HTR-8/SVneo (cell line): Measurements from ENCODE around the gene GPBP1.
"Not testable (repeated sequence)": the region's sequence is repeated elsewhere in the genome, so short reads cannot be mapped to it uniquely, and the experiment has no call there.

Source experiments
- DNase-seq: peaks from one replicate; pipeline ENCODE4 v3.0.0; 2011; ENCODE audit warnings: low spot score, mixed read lengths; ENCODE audit not compliant: insufficient read length
- FAIRE-seq: peaks from 2 replicates; lab custom pipeline; 2011; peaks lifted over from hg19 to GRCh38; lab: Jason Lieb, UNC

The GPBP1 gene

DNA sequence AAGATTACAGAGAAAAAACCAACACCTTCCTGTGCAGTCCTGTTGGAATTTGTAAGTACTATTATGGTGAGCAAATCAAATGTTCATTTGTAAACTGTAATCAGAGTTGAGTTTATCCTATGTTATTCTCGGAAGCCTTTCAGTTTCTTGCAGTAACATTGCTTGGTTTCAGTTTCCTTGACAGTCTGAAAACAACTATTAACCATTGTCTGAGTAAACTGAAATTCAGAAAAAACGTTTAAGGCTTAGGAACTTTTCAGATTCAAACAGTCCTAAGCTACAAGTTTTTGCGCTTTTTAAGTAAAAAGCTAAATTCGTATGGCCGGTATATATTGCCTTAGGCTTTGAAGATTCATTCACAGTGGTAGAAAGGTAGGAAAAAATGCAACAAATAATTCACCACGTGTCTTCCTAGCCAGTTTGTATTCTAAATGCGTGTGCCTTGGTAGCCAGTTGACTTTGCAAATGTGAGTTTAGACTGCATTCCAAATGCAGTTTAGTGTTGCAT, 2.5 kb downstream of the GPBP1 start:
- no peak for FAIRE-seq
- DNase-seq = no peak

DNA sequence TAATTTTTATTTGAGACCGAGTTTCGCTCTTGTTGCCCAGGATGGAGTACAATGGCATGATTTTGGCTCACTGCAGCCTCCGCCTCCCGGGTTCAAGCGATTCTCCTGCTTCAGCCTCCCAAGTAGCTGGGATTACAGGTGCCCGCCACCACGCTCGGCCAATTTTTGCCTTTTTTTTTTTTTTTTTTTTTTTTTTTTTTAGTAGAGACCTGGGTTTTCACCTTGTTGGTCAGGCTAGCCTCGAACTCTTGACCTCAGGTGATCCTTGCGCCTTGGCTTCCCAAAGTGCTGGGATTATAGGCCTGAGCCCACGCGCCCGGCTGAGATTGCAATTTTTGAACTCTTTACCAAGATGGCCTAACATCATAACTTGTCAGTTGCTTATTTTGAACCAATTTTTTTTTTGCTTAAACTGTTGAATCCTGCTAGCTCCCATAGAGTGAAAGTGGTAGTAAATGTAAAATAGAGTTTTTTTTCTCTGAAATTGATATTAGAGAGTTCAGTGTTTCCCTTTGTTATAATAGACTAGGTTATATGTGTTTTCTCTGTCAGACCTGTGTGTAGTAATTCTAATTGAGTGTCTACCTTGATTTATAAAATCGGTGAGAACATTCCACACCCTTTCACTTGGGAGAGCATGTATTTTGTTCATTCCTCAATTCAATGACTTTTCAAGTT, 3.8 kb downstream of the GPBP1 start:
- FAIRE-seq (no peak), DNase-seq (no peak)

DNA sequence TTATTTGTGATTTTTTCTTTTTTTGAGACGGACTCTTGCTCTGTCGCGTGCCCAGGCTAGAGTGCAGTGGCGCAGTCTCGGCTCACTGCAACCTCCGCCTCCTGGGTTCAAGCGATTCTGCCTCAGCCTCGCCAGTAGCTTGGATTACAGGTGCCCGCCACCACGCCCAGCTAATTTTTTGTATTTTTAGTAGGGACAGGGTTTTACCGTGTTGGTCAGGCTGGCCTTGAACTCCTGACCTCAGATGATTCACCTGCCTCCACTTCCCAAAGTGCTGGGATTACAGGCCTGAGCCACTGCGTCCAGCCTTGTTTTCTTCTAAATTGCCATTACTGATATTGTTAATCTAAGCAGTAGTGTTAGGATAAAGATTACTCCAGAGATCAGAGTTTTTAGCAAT, 4.4 kb downstream of the GPBP1 start:
- not testable (repeated sequence) for FAIRE-seq

DNA sequence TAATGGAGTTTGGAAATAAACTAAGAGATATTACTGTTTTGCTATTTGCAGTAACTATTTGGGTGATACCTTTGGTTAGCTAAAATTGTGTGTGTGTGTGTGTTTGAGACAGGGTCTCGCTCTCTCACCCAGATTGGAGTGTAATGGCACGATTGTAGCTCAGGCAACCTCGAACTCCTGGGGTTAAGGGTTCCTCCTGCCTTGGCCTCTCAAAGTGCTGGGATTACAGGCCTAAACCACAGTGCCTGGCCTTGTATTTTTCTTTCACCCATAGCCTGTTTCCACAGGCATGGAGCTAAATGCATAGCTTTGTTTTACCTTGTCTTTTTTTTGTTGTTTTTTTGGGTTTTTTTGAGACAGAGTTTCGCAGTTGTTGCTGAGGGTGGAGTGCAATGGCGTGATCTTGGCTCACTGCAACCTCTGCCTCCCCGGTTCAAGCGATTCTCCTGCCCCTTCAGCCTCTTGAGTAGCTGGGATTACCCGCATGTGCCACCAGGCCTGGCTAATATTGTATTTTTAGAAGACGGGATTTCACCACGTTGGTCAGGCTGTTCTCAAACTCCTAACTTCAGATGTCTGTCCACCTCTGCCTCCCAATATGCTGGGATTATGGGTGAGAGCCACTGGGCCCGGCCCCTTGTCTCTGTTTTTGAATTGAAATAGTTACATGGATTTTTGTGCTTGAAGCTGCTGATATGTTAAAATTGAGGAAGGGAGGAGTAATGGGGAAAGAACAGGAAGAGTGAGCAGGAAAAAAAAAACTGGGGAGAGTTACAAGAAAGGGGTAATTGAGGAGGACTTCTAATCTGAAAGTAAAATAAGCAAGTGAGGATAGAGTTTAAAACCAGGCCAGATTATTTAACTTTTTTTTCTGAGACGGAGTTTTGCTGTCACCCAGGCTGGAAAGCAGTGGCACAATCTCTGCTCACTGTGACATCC, 5.7 kb downstream of the GPBP1 start:
- DNase-seq (no peak), FAIRE-seq (no peak)

More for the DNA sequence above, 4.4 kb downstream of the GPBP1 start:
- not testable (repeated sequence) for DNase-seq

DNA sequence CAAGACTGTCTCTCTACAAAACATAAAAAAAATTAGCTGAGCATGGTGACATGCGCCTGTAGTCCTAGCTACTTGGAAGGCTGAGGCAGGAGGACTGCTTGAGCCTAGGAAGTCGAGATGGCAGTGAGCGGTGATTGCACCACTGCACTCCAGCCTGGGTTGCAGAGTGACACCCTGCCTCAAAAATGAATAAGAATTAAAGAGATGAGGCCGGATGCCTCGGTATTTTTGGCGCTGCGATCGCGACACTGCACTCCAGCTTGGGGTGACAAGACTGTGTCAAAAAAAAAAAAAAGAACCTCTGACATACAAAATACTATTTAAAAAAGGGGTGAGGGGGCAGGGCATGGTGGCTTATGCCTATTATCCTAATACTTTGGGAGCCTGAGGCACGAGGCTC, 7.3 kb downstream of the GPBP1 start:
- FAIRE-seq (no peak), DNase-seq (no peak)

DNA sequence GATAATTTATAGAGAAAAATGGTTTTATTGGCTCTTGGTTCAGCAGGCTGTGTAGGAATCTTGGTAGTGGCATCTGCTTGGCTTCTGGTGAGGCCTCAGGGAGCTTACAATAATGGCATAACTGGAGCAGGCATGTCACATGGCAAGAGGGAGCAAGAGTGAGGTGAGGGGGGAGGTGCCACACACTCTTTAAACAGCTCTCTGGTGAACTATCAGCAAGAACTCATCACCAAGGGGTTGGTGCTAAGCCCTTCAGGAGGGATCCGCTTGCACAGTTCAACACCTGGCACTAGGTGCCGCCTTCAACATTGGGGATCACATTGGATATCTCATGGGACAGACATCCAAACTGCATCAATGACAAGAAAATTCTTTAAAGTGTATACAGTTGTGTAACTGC, 10.5 kb downstream of the GPBP1 start:
- DNase-seq (no peak), FAIRE-seq (no peak)

DNA sequence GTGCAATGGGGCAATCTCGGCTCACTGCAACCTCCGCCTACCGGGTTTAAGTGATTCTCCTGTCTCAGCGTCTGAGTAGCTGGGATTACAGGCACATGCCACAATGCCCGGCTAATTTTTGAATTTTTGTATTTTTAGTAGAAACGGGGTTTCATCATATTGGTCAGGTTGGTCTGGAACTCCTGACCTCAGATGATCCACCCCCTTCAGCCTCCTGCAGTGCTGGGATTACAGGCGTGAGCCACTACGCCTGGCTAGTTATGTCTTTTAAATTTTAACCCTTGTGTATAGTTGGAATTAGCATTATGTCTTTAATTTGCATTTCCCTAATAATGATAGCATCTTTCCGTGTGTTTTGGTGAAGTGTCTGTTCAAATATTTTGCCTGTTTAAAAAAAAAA, 11.5 kb downstream of the GPBP1 start:
- DNase-seq = no peak
- no peak for FAIRE-seq

DNA sequence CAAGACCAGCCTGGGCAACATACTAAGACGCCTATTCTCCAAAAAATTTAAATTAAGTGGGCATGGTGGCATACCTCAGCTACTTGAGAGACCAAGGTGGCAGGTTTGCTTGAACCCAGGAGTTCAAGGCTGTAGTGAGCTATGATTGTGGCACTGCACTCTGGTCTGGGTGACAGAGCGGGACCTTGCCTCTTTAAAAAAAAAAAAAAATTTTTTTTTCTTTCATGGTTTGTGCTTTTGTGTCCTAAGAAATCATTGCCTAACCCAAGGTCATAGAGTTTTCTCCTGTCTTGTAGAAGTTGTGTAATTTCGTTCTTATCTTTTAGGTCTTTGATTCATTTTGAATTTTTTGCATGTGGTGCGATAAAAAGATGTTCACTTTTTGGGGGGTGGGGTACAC, 12.3 kb downstream of the GPBP1 start:
- DNase-seq (no peak), FAIRE-seq (no peak)

DNA sequence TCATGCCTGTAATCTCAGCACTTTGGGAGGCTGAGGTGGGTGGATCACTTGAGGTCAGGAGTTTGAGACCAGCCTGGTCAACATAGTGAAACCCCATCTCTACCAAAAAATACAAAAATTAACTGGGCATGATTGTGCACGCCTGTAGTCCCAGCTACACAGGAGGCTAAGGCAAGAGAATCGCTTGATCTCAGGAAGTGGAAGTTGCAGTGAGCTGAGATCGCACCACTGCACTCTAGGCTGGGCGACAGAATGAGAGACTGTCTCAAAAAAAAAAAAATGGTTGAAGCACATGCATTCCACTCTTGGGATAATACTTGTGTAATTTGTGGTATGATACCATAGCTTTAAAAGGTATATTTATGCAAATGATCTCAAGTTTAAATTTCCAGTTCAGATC, 14.1 kb downstream of the GPBP1 start:
- not testable (repeated sequence) for DNase-seq, FAIRE-seq

DNA sequence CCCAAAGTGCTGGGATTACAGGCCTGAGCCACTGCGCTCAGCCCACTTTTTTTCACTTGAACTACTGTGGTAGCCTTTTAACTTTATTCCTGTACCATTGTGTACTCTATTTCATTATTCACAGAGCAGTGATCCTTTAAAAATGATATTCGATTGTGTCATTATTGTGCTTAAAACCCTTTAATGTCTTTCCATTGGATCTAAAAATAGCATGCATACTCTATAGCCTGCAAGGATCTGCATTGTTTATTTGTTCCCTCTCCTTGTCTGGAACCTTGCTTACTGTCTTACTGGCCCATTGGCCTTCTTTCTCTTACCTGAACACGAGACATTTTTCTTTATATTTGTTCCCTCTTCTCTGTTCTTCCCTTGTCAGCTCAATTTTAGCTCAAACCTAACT, 15.7 kb downstream of the GPBP1 start:
- no peak for DNase-seq
- FAIRE-seq = no peak

DNA sequence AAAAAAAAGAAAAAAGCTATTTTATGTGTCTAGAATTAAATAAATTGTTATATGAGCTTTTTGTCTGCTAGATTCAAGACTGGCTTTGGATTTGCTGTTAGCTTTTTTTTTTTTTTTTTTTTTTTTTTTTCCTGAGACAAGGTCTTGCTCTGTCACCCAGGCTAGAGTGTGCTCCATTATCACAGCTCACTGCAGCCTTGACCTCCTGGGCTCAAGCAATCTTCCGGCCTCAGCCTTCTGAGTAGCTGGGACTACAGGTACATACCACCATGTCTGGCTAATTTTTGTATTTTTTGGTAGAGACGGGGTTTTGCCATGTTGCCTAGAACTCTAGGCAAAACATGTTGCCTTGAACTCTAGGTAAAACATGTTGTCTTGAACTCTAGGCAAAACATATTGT, 16.7 kb downstream of the GPBP1 start:
- FAIRE-seq (no peak), DNase-seq (no peak)

DNA sequence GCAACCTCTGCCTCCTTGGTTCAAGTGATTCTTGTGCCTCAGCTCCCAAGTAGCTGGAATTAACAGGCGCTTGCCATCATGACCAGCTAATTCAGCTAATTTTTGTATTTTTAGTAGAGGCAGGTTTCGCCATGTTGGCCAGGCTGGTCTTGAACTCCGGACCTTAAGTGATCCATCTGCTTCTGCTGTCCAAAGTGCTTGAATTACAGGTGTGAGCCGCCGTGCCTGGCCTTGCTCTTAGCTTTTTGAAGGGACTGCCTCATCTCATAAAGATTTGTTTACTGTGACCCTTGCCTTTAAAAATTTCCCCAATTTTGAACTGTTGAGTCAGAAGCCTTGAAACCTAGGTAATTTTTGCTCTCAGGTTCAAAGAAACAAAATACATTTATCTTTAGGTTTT, 17.3 kb downstream of the GPBP1 start:
- no peak for DNase-seq
- FAIRE-seq = no peak

DNA sequence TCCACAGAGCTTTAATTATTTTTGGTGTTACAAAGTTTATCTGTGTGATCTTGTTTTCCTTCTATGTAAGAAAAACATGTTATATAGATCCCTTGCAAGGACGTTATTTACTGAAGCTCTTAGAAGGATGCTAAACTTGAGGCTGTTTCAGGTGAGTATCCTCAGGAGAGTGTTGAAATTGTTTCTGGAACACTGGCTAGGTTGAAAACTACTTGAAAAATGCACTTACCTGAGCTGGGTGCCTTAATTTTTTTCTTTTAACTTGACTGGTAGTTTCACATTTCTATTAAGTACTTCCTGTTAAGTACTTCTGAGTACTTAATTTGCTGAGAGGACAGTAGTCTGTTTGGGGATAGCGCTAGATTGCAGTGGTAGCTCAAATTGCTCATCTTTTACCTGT, 18.1 kb downstream of the GPBP1 start:
- FAIRE-seq = no peak
- DNase-seq = no peak

DNA sequence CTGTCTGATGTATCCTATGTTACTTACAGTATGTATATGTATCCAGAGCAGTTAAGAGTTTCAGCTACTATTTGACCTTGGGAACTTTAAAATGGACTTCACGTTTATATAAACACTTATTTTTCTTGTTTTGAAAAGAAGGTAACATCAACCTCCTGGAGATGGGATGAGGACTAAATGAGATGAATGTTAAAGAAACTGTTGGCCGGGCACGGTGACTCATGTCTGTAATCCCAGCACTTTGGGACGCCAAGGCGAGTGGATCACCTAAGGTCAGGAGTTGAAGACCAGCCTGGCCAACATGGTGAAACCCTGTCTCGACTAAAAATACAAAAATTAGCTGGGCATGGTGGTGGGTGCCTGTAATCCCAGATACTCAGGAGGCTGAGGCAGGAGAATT, 19.0 kb downstream of the GPBP1 start:
- not testable (repeated sequence) for FAIRE-seq, DNase-seq

DNA sequence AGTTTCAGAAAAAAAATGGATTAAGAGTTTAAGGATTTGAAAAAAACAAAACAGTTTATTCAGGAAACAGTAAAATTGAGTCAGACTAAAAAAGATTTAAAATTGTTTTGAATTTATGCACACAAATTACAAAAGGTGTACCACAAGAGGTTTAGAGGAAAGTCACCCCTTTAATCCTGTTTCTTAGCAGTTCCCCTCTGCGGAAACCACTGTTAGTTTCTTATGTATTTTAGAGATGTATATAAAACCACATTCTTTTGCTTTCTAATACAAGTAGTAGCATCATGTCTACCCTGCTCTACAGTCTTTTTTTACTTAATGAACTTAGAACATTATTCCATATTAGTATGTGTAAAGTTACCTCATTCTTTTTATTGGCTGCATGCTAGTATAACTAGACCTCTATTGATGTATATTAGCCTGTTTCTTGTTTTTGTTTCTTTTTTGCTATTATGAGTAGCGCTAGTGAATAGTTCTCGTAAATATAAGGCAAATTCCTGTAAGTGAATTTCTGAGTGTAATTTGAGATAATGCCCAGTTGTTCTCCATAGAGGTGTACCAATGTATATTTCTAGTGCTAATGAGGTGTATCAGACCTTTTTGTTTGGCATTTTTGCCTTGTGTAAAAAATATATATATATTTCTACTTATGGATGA, 20.0 kb downstream of the GPBP1 start:
- no peak for DNase-seq
- FAIRE-seq = no peak

DNA sequence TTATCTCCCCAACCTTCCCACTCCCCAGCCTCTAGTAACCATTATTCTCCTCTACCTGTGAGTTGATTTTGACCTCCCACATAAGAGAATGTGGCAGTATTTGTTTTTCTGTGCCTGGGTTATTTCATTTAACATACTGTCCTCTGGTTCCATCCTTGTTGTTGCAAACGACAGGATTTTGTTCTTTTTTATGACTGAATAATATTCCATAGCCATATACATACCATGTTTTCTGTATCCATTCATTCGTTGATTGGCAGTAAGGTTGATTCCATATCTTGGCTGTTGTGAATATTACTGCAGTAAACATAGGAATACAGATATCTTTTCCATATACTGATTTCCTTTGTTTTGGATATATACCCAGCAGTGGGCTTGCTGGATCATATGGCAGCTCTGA, 20.8 kb downstream of the GPBP1 start:
- DNase-seq = no peak

DNA sequence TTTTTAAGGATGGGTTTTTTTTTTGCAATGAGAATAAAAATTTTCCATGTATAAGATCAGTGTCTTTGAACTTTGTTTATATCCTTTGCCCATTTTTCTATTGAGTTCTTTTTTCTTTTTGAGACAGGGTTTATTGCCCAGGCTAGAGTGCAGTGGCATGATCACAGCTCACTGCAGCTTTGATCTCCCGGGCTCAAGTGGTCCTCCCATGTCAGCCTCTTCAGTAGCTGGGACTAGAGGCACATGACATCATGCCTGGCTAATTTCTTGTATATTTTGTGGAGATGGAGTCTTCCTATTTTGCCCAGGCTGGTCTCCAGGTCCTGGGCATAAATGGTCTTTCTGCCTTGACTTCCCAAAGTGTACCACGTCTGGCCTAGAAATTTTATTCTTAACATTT, 21.2 kb downstream of the GPBP1 start:
- no peak for FAIRE-seq
- DNase-seq = no peak

More for the DNA sequence above, 20.8 kb downstream of the GPBP1 start:
- FAIRE-seq = no peak

DNA sequence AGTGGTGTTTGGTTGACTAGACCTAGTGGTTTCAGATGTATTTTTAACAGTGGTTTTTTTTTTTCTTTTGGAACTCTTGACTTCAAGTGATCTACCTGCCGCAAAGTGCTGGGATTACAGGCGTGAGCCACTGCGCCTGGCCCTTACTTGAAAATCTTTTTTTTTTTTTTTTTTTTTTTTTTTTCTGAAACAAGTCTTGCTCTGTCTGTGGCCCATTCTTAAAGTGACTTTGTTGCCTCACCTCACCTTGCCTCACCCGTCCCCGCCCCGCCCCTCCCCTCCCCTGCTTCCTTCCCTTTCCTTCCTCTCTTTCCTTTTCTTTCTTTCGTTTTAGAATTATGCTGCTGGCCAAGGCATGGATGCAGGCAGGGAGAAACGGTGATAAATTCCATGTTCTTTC, 26.0 kb downstream of the GPBP1 start:
- DNase-seq = no peak
- FAIRE-seq = no peak

DNA sequence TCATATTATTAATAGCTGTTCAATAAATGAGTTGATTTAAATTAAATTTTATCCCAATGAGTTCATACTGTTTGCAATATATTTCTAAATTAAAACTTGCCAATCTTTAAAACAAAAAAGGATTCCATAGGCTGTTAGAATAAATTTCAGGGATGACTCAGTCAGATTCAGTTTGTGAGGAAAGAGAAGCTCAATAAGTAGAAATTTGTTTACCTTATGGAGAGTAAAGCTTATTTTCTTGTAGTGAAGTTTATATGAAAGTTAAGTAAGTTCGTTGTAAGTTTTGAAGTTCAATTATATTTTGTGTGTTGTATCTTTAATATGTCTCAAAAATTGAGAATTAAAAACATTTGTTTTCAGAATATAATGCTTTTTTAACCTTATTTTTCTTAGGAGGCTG, 29.0 kb downstream of the GPBP1 start:
- FAIRE-seq = no peak
- DNase-seq = no peak

DNA sequence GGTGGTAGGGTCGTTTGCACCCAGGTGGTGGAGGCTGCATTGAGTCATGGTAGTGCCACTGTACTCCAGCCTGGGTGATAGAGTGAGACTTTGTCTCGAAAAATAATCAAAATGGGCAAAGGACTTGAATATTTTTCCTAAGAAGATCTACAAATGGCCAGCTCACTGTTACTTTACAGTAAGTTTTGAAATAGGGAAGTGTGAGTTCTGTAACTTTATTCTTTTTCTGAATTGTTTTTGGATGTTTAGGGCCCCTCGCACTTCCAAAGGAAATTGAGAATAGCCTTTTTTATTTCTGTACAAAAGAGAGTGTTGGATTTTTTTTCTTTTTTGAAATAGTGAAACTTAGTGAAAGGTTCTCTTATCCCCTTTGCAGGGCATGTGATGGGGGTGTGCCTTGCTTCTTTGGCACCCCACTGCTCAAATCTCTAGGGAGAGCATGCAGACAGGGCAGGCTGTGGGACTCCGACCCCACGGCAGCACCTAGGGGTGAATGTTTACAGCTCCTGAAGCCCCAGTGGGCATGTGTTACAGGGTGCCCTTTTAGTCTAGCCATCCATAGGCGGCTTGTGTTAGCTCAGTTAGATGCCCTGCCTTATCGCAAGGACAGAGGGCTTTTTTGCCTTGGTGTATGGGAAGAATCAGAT, 33.3 kb downstream of the GPBP1 start:
- no peak for FAIRE-seq
- DNase-seq = no peak
